Kidney tubule cell (primary cell): ENCODE data around the gene TXNL4A.
A peak's percentile ranks its signal among the peaks of the same experiment; 100 is the strongest.
"Not testable (repeated sequence)": the region's sequence is repeated elsewhere in the genome, so short reads cannot be mapped to it uniquely, and the experiment has no call there.

Experiments
- DNase-seq: peaks from one replicate; pipeline ENCODE4 v3.0.0-alpha.2; 2018; ENCODE audit warnings: low spot score

Gene TXNL4A, protein sequence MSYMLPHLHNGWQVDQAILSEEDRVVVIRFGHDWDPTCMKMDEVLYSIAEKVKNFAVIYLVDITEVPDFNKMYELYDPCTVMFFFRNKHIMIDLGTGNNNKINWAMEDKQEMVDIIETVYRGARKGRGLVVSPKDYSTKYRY

DNA sequence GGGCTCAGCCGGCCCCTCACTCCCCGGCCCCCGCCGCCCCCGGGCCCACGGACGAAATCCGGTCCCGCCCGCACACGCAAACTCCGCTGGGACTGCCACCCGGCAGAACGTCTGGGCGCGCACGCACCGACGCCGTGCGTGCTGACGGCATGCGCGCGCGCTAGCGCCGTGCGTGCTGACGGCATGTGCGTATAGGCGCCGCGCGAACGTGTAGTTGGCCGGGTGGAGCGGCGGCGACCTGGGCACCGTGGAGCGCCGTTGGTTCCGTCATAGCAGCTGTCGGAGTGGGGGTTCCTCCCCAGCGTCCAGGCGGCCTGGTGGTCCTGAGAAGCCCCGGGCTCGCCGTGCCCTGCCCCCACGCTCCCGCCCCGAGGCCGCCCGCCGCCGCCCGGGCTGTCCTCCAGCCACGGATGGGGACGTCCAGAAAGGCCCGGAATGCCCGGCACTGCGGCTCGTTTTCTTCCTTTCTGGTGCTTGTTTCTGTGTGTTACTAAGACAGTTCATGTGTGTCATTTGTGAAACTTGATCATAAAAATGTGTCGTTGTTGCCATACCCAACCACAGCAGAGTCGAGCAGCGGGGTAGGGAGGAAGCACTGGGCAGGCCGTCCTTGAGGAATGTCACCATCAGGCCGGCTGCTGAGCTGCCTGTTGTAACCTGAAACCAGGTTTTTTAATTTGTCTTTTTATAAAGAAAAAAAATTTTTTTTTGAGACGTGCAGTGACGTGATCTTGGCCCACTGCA lies at the start of gene TXNL4A:
Gene TXNL4A, minus strand, starts transcription at position 113 of the 744 bp plus-strand sequence. CDS start 171 bp downstream, outside the sequence.
- peak; percentile 88 for DNase-seq

DNA sequence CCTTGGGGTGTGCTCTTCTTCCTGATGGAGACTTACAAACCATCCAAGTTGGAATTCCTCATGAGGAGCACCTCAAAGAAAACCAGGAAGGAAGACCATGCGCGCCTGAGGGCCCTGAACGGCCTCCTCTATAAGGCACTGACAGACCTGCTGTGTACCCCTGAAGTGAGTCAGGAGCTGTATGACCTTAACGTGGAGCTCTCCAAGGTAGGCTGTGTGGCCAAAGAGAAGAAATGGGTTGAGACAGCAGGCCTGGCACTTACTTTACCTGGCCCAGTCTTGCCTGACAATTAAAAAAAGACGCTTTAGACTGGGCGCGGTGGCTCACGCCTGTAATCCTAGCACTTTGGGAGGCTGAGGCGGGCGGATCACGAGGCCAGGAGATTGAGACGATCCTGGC lies 48.9 kb upstream of the TXNL4A start:
- no peak for DNase-seq

DNA sequence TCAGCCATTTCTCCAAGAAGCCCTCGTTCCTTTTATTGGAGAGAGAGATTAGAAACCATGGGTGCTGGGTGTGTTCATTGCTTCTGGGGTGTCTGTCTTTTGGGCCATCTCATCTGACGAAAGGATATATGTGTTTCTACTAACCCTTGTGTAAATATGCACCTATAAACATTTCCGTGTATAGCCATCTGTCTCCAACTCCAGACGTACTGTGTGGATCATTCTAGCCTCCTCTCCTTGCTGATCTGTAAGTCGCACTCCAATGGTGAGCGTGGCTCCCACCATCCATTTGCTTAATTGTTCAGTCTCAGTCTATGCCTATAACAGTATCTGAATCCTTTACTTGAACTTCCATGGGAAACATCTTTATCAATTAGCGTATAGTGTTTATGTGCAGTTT lies 47.6 kb upstream of the TXNL4A start:
- DNase-seq, result no peak

- DNase-seq, result no peak
Observed at GRCh38 chr18:80034852-80035406, 46.6 kb upstream of the TXNL4A start.

DNA sequence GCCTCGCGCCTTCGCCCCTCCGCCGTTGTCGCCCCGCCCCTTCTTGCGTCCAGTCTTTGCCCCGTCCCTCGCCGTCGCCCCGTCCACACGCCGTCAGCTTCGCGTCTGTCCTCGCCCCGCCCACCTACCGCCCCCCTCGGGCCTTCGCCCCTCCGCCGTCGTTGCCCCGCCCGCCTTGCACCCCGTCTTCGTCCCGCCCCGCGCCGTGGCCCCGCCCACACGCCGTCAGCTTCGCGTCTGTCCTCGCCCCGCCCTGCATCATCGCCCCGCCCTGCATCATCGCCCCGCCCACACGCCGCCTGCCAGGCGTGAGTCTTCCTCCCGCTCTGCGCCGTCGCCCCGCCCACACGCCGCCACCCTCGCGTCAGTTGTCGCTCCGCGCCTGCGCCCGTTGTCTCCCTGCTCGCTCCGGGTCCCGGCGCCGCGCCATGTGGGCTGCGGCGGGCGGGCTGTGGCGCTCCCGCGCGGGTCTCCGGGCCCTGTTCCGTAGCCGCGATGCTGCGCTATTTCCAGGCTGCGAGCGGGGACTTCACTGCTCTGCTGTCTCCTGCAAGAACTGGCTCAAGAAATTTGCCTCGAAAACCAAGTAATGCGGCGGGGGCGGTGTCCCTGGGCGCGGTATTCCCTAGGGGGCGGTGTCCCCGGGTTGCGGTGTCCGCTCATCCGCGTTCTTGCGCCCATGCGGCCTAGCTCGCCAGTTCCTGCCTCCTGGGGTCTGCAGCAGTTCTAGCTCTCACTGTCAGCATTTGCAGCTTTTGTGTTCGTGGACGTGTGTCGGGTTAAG lies 45.9 kb upstream of the TXNL4A start, which contains the start of gene RBFA:
Gene RBFA, plus strand, starts transcription at position 367 of the 784 bp plus-strand sequence. Its CDS starts 62 bp downstream, at position 429.
- peak; percentile 98 for DNase-seq

GRCh38 chr18:80033181-80034067 lies 45.1 kb upstream of the TXNL4A start:
- no peak for DNase-seq

DNA sequence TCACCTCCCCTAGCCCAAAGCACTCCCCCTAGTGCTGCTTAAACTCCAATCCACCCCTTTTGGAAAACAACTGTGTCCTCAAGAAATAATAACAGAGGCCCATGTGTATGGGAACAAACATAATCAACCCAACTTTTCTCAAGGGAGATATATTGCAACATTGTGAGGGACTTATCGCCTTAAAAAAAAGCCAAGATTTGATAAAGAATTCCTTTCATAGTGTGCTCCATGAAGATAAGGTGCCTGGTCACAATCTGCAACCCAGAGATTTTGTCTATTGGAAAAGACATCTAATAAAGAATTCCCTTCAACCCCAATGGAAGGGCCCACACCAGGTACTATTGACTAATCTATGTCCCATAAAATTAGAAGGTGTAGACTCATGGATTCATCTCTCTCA lies 41.3 kb upstream of the TXNL4A start:
- no peak for DNase-seq

GRCh38 chr18:80027719-80028118 lies 39.4 kb upstream of the TXNL4A start:
- not testable (repeated sequence) for DNase-seq

- DNase-seq, result no peak
Observed at GRCh38 chr18:80026363-80026762, 38.0 kb upstream of the TXNL4A start.

GRCh38 chr18:80023173-80023572 lies 34.8 kb upstream of the TXNL4A start:
- DNase-seq, result no peak

- DNase-seq, result no peak
Observed at GRCh38 chr18:80022613-80023012, 34.2 kb upstream of the TXNL4A start.

- no peak for DNase-seq
Observed at GRCh38 chr18:80012714-80013113, 24.4 kb upstream of the TXNL4A start.

GRCh38 chr18:80011496-80012137 lies 23.3 kb upstream of the TXNL4A start:
- DNase-seq, result not testable (repeated sequence)

- DNase-seq, result no peak
Observed at GRCh38 chr18:80010551-80010906, 22.2 kb upstream of the TXNL4A start.

DNA sequence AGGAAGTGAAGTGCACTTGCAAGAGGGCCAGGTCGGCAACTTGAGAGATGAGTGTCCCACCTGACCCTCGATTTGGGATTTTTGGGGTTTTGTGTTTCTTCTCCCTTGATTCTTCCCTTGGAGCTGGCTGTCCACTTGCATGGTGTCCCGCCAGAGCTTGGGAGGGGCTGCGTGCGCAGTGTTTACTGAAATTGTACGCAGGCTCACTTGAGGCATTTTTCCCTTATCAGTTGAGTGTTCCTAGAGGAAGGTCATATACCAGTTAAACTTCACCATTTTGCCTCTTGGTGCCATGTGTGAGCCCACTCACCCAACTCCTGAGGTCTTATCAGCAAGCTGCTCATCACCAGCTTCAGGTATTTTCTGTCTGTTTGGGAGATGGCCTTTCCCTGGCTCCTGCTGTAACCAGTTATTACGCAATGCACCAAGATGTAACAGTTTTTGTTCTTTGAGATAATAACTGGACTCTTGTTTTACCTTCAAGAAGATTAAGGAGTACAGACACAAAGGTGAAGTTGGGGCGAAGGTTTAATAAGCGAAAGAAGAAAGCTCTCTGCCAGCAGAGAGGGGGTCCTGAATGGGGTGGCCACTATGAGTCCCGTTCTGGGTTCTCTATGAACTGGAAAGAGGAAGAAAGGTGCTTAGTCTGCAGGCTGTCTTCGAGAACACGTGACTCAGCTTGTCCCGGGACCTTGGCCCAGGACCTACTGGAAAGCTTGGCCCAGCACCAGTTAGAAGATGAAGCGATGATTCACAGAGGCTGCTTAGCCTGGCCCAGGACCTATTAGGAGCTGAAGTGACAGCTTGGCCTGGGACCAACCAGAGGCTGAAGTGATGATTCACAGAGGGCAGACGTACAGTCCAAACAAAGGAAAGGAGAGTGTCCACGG lies 21.5 kb upstream of the TXNL4A start:
- DNase-seq, result peak; percentile 96

DNA sequence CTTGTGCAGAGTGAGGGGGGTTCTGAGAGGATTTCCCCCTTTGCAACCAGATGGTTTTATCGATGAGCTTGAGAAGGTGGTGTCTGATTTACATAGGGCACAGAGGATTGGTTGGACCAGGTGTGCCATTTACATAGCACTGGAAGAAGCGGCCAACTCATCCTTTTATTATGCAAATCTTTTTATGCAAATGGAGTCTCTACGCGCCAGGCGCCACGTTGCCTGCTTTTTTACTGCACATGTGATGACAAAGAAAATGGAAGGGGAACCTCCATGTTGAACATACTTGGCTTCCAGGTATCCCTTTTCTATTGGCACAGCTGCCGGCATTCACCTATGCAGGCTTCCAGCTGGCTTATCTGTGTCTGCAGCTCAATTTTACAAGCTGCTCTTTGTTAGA lies 18.4 kb upstream of the TXNL4A start:
- no peak for DNase-seq

DNA sequence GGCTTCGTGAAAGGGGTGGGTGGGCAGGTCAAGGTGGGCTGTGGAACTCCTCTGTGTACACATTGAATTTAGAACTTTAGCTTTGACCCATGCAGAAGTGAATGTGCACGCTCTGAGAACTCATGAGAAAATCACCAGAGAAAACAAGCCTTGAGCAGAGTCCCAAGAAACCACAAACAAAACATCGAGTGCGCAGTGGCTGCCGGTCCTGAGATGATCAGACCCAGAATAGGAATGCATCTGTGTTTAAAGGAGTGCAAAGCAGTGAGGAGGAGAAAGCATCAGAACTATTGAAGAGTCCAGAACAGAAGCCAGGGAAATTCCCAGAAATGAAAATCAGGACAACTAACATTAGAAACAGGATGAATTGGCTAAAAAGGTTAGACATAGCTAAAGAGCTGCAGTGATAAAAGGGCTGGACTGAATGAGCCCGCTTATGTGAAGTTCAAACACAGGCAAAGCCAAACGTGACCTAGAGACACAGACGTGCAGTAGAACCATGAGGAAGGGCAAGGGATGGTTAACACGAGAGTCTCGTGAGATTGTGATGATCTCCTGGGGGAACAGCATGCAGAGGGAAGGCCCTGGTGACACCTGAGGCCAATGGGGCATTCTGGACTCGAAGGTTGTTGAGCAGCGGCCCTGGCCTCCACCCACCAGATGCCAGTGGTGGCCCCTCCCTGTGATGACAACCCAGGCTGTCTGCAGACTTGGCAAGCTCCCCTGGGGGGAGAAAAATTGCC lies 16.4 kb upstream of the TXNL4A start:
- DNase-seq, result no peak

DNA sequence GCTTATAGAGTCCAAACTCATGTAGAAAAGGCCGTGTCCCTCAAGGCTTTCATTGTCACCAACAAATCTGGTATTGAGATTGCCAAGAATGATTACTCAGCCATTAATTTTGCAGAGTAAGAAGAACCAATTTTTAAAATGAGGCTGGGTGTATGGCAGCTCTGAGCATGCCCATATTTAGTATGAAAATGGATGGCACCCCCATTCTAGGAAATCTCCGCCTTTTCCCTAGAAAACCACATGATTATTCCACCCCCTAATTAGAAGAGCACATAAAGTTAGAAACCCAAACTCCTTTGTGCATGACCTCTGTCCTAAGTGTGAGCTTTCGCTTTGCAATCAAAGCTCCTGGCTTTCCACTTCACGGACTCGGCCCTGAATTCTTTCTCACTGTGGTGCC lies 14.1 kb upstream of the TXNL4A start:
- no peak for DNase-seq

- DNase-seq, result no peak
Observed at GRCh38 chr18:80000877-80001276, 12.5 kb upstream of the TXNL4A start.
